HG02970 (cell line): ENCODE measurements around the gene SLC6A6.

Experiments
- ATAC-seq: cut with Tn5 transposase; IDR thresholded peaks from one replicate; pipeline ENCODE4 v1.9.1; 2021; ENCODE audit warnings: mild to moderate bottlenecking, moderate library complexity, moderate number of reproducible peaks; ENCODE audit not compliant: unreplicated experiment, low FRiP score

The SLC6A6 gene

GRCh38 chr3:14492948-14493881 lies 90.8 kb downstream of the SLC6A6 start:
- ATAC-seq: no peak

GRCh38 chr3:14494279-14494972 lies 92.0 kb downstream of the SLC6A6 start:
- ATAC-seq: no peak

DNA sequence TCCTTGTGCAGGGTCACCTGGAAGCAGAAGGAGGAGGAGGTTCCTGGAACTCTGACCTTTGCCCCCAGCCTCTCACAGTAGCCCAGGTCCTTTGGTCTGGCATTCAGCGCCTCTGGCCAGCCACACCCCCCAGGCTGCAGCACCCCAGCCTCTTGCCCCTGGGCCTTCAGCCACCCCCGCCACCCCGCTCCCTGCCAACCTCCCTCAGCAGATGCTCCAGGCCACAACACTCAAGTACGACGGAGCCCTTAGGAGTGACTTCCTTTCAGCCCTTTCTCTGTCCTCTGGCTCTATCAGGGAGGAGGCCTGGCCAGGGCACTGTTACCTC lies 92.5 kb downstream of the SLC6A6 start:
- ATAC-seq: no peak

- no peak for ATAC-seq
Observed at GRCh38 chr3:14496351-14496750, 93.9 kb downstream of the SLC6A6 start.

GRCh38 chr3:14497321-14497720 lies 94.9 kb downstream of the SLC6A6 start:
- no peak for ATAC-seq

GRCh38 chr3:14502472-14502871 lies 100.1 kb downstream of the SLC6A6 start:
- no peak for ATAC-seq

DNA sequence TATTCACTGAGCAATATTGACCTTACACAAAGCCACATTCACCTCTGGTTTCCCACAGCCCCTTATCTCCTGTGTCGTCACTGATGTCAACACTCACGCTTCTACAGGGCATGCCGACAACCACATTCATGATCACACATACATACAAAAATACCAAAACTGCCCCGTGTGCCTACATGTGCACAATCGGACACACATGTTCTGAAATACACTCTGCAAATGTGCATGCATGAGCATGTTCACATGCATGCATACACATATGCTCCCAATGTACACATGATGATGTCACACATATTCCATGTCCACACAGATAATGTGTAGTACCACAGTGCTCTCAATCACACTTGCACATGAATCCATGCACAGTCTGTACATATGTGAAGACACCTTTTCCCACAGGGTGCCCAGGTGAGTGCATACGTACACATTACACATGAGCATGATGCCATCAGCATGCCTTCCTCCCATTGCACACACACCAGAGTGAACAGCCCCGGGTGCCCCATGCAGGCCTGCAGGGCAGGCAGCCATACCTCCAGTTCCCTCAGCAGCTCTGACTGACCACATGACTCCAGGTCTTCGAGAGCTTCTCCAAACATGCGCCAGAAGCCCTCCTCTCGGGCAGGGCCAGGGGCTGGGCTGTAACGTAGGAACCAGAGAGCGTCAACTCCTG lies 100.8 kb downstream of the SLC6A6 start:
- ATAC-seq: no peak

DNA sequence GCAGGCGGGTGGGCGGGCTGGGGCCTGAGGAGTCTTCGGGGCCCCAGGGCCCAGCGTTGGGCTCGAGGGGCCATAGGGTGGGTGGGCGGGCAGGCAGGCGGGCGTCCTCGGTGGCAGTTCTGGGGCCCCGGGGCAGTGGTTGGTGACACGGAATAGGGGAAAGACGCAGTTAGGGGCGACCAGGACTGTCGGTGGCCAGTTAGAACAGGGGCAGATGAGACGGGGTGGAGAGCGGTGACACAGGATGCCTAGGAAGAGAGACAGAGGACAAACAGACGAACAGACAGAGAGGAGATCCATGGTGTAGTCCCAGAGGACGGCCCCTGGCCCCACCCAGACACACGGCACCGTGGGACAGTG lies 101.3 kb downstream of the SLC6A6 start:
- ATAC-seq: no peak

- no peak for ATAC-seq
Observed at GRCh38 chr3:14505001-14505802, 102.8 kb downstream of the SLC6A6 start.

GRCh38 chr3:14505803-14506500 lies 103.5 kb downstream of the SLC6A6 start:
- ATAC-seq: no peak

GRCh38 chr3:14506626-14507304 lies 104.4 kb downstream of the SLC6A6 start:
- no peak for ATAC-seq

- ATAC-seq: no peak
Observed at GRCh38 chr3:14507305-14507741, 104.9 kb downstream of the SLC6A6 start.

DNA sequence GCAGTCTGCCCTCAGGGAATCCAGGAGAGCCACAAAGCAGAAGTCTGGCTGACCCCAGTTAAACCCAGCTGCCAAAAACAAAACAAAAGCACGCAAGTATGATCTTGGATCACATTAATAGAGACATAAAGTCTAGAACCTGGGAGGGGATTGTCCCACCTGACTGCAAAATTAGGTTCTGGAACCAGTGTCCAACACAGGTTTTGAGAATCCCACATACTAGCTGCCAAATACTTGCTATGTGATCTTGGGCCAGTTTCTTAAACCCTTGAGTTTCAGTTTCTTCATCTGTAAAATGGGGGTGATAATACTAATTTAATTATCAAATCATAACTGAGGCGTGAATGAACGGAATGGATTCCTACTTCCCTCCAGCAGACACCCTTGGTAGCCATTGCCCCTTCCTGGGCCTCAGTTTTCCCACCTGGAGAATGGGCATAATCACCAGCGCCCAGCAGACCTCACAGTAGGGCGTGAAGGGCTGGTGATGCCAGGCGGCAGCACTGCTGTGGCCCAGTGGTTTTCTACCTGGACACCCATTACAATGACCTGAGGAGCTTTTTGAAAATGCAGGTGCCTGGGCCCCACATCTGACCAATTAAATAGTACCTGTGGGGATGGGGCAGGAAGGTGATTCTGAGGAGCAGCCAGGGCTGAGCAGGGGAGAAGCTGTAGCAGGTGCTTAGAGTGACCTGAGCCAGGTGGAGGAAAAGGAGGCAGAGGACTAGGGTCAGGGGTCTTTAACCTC lies 105.5 kb downstream of the SLC6A6 start:
- no peak for ATAC-seq

DNA sequence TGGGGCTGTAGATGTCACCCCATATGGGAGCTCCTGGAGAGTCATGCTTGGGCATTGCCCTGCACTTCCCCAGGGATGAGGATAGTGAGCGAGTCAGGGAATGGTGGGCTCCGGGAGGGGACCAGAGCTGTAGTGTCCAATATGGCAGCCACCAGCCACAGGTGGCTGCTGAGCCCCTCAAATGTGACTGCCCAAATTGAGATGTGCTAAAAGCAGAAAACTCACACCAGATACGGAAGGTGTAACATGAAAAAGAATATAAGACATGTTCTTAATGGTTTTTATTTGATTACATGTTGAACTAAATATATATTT lies 106.1 kb downstream of the SLC6A6 start:
- no peak for ATAC-seq

- ATAC-seq: no peak
Observed at GRCh38 chr3:14508966-14509795, 106.8 kb downstream of the SLC6A6 start.

- ATAC-seq: no peak
Observed at GRCh38 chr3:14509796-14510100, 107.3 kb downstream of the SLC6A6 start.

DNA sequence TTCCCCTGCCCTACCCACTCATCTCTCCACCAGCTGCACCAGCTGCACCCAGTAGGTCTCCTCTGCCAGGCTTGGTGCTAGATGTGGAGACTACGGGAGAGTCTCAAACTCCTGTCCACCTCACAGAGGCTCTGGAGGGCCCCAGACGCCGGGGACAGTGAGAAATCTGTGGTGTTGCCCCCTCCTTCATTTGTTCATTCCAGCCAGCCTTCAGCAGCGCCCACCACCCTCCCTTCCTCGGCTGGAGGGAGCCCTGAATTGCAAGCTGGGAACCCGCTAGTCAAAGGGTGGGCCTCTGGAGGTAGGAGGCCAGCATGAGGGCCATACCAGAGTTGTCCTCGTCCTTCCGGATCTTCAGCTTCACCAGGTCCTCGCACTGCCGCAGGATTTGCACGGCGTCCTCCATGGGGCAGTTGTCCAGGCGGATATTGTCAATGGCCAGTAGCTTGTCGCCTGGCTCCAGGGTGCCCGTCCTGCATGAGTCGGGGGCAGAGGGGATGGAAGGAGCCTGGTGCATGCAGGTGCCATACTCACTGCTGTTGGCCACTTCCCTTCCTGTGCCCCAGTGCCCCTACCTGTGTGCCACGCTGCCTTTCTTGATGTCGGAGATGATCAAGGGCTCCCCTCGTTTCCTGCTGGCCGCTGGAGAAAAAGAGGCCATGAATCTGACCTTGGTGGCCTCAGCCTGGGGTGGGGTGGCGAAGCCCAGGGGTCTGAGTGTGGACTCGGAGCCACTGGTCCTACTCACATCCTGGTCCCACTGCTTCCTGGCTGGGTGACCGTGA lies 108.6 kb downstream of the SLC6A6 start:
- ATAC-seq: no peak
